GM21515 (cell line): ENCODE results near the gene GUCY1A1.

Source experiments
- ATAC-seq: cut with Tn5 transposase; IDR thresholded peaks from one replicate; pipeline ENCODE4 v1.9.1; 2021; ENCODE audit not compliant: unreplicated experiment

The GUCY1A1 gene

DNA sequence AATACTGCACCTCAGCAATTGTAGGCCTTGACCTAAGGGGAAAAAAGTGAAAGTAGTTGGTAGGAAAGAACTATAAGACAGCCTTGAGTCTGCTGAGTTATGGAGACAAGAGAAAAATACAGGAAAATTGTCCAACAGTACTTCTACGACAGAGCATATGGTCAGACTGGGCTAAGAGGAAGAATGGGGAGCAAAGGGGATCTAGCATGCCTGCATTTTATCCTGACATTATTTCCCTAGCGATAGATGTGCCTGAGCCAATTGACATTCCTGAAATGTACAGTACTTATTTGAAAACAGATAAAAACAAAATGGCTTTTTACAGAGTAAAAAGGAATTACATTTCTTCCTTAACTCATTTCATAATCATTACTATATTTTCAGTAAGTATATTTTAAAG is 22.2 kb downstream of the GUCY1A1 start:
- ATAC-seq: no peak

DNA sequence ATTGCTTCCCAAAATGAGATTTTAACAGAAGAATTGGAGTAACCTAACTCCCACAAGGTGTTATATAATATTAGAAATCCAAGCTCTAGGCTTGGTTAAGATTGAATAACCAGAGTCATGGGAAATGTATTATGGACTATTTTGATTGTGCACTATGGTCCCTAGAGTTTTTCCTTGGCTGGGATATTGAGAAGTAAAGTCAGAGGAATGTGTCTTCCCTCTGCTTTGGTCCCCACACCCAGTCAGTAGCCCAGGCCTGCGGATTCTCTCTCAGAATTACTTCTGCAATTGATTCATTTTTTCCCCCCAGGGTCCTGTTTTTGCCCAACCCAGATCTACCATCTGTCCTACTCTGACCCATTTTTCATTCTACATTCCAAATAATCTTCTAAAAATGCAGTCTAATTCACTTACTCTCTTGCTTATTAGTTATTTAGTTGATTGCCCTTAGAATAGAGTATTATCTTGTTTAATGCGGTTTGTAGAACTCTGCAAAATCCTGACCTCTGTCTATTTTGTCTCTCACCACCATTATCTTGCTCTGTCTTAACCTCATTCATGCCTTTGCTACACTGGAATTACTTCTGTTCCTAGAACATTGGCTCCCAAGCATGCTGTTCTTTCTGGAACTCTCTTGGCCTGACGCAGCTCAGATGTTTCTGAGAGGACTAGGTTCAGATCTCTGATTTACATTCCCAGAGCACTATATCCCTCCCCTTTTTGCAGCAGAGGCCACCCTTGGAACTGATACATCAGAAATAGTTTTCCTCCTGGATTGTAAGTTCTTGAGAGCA is 23.6 kb downstream of the GUCY1A1 start:
- ATAC-seq: no peak

DNA sequence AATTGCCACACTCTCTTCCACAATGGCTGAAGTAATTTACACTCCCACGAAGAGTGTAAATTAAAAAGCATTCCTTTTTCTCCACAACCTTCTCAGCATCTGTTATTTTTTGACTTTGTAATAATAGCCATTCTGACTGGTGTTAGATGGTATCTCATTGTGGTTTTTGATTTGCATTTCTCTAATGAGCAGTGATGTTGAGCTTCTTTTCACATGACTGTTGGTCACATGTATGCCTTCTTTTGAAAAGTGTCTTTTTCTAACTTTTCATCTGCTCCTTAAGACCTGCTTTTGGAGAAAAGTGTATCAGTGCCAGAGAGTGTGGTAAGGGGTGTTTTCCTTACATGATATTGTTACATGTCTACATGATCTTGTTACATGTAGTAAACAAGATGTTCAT is 25.7 kb downstream of the GUCY1A1 start:
- ATAC-seq: no peak

DNA sequence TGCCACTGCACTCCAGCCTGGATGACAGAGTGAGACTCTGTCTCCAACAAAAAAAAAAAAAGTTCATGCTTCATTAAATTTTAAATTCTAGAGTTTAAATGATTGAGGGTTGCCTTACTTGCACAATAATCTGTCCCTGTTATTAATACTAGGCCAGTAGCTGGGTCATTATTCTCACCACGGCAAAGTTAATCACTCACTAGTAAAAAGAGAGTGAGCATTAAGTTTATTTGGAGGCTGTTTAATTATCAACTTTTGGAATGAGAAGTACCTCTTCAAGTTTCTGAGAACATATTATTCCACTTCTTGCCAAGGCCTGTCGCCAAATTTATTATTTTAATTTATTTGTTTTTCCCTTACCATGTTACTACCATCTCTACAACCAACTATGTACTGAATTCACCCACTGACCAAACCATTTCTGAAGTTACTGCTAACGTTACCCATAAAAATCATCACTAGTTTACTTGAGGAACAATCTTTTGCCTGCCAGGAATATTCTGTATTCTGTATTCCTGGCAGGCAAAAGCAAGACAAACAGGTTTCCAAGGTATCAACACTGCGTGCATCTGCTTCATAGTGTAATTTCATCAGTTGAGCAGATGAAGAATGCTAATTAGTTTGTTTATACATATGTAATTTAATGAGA is 26.5 kb downstream of the GUCY1A1 start:
- no peak for ATAC-seq

DNA sequence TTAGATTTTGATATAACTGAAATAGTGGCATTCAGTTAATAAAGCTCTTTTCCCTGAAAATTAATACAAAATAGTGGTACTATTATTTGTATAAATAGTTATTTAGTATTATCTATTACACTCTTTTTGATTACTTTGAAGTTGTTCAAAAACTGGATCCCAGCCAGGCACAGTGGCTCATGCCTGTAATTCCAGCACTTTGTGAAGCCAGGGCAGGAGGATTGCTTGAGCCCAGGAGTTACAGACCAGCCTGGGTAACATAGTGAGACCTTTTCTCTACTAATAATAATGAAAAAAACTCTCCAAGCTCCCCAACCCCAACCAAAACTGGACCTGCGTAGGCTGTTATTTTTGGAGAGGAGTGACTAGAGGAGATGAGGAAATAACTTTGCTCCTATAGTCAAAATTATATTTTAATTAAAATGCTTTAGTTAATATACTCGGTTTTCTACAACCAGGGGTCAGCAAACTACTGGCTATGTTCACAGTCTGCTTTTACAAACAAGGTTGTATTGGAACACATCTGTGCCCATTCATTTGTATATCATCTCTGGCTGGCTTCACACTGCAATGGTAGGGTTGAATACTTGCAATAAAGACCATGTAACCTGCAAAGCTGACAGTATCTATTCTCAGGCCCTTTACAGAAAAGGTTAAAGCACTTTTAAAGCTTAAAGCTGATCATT is 27.6 kb downstream of the GUCY1A1 start:
- ATAC-seq: no peak

DNA sequence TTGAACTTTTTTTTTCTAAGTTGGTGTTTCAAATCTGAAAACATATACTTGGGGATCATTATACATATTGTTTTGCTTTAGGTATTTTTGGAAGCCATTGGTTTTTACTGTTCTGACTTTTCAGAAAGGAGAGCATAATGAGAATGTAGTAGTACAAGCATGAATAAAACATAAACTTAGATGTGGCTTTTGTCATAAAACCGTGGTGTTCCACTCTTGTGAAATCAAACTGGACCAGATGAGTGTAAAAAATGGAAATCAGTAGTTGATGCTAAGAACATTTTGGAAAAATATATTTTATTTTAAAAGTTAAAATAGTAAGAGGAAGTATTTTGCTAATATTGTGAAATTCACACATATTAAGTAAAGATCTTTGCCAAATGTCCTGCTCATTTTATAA is 29.6 kb downstream of the GUCY1A1 start:
- ATAC-seq: no peak

DNA sequence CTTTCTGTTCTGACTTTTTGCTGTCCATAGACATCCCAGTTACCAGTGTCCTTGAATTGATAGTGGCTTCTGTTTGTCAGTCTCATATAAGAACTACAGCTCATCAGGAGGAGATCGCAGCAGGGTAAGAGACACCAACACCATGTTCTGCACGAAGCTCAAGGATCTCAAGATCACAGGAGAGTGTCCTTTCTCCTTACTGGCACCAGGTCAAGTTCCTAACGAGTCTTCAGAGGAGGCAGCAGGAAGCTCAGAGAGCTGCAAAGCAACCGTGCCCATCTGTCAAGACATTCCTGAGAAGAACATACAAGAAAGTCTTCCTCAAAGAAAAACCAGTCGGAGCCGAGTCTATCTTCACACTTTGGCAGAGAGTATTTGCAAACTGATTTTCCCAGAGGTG is 30.1 kb downstream of the GUCY1A1 start:
- ATAC-seq: no peak

DNA sequence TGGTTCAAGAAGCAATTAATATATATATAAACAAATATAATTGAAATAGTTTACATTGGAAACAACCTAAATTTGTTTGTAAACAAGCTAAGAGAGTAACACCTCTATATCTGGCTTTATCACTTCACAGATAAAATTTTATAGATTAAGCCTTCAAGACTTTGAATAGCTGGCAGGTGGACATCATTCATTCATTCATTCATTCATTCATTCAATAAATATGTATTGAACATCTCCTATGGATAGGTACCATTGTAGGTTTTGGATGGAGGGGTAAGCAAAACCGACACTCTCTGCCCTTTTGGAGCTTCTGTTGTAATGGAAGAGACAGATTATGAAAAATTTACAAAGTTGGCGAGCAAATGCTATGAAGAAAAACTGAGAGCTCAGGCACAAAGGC is 35.2 kb downstream of the GUCY1A1 start:
- ATAC-seq: no peak

DNA sequence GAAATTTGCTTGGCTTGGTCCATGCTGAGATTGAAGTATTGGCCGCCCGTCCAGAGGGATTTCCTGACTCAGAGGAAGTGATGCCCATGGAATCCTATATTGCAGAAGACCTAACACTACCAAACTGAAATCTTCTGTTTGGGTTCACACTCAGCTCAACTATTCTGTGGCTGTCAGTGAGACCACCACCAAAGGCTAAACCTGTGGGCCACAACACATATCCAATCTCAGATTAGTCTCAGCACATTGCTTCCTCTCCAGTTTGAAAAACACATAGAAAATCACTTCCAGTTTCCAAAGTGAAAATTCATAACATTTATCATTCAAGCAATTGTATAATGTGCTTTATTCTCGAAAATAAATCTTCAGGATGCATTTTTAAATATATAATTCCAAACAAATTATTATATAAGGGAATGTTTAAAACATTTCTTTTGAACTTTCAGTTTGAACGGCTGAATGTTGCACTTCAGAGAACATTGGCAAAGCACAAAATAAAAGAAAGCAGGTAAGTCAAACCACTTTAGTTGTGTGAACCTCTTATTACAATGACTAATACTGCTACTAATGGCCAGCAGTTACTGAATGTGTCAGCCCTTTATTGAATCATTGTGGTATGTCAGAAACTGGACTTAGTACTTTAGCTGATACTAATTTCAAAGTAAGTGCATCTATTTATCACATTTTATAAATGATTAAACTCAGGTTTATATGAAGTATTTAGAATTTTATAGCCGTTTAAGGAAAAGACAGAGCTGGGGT is 37.0 kb downstream of the GUCY1A1 start:
- no peak for ATAC-seq

DNA sequence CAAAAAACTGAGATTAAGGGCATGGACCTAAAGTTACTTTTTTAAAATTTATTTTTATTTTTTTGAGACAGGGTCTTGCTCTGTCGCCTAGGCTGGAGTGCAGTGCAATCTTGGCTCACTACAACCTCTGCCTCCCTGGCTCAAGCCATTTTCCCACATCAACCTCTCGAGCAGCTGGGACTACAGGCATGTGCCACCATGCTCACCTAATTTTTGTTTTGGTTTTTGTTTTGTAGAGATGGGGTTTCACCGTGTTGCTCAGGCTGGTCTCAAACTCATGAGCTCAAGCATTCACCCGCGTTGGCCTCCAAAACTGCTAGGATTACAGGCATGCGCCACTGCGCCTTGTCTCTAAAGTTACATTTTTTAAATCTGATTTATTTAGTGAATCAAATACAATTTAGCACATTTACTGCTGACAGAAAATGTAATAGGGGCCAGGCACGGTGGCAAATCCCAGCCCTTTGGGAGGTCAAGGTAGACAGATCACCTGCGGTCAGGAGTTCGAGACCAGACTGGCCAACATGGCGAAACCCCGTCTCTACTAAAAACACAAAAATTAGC is 38.3 kb downstream of the GUCY1A1 start:
- no peak for ATAC-seq

DNA sequence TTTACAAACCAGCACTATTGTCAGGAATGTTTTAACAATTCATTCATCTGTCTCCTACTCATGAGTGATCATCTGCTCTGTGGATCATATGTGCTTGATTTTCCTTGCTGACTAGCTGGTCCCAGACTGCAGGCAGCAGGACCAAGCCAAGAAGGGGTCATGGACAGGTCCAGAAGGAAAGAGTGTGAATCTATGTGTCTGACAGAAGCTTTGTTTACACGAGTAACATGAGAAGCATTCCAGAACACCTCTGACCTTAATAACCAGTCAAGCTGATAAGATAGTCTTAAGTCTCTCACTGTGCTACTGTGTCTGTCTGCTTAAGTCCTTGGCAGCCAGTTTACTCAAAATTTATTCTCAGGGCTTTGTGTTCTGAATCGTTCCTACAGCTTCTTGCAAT is 39.0 kb downstream of the GUCY1A1 start:
- ATAC-seq: no peak

DNA sequence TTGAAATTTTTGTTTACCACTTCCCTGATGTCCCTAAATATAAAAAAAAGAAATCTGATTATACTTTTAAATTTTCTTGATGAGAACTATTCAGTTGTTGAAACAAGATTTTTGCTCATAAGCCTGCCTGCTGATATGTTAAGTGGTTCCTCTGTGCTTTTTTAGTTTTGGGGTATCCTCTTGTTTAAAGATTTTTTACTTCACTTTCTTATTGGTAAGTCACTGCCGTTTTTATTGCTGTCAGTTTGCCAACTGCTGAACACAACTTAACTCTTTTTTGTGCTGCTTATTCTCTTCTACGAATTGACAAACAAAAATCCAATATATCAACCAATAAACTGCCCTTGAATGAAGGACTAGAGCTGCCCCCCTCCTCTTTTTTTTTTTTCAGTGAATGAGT is 39.5 kb downstream of the GUCY1A1 start:
- ATAC-seq: no peak

DNA sequence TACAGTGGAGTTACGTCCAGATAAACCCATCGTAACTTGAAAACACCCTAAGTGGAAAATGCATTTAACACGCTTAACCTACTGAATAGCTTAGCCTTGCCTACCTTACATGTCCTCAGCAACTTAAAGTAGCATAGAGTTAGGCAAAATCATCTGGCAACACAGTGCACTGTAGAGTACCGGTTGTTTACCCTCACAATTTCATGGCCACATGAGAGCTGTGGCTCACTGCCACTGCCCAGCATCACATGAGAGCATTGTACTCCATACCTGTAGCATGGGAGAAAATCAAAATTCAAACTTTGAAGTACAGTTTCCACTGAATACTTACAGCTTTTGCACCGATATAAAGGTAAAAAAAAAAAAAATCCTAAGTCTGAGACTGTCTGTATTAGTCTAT is 40.6 kb downstream of the GUCY1A1 start:
- ATAC-seq: no peak

DNA sequence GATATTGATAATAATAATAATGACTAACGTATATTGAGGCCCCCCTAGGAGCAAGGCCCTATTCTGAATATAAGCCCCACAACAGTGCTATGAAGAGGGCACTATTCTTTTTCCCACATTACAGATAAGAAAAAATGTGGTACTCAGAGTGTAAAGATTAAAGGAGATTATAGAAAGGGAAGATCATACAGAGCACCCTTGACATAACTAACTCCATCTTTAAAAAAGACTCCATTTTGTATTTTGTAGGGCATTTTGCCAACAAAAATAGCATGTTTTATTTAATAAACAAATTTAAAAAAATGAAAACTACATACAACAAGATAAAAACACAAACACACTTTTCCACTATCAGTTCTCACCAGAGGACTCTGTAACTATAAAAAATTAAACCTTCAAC is 42.1 kb downstream of the GUCY1A1 start:
- ATAC-seq: no peak

DNA sequence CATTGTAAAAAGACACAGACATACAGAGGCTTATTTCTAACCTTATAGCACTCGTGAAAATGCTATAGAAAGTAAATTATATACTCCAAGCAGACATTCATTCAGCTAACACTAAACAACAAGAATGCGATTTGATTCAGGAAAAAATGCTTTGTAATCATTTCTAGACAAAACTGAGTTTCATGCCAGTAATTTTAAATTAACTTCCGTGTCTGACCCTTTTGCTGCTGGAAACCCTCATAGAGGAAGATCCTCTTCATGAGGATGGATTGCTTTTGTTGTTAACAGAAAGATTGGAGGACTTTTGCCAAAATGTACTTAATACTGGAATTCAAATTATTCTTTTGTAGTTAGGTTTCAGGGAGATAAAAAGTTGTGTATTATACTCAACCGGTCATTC is 43.3 kb downstream of the GUCY1A1 start:
- ATAC-seq: no peak

DNA sequence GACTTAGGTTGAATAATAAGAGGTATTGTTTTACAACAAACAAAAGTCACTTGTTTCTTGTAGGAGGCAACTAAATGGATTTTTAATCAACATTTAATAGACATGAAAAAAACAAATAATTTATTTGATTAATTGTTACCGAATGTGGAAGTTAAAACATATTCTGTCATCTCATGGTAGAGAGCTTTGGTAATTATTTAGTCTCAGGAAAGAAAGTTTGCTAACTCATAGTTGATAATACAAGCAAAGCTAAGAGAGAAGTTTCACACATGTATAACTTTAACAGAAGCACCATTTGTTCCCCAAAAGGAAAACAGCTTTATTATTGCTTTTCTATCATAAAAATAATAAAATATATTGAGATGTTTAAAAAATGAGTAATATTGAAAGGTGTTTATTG is 44.9 kb downstream of the GUCY1A1 start:
- no peak for ATAC-seq

DNA sequence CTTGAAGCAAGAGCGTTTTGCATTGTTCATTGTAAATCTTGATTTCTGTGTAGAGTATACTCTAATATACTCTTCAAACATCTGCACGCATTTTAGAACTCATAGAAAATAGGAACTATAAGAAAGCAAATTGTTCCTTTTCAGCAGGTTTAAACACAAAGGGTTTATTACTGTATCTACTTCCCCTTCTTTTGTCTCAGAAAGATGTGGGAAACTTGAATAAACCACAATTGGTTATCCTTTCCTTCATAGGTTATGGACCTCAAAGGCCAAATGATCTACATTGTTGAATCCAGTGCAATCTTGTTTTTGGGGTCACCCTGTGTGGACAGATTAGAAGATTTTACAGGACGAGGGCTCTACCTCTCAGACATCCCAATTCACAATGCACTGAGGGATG is 46.2 kb downstream of the GUCY1A1 start:
- ATAC-seq: no peak

DNA sequence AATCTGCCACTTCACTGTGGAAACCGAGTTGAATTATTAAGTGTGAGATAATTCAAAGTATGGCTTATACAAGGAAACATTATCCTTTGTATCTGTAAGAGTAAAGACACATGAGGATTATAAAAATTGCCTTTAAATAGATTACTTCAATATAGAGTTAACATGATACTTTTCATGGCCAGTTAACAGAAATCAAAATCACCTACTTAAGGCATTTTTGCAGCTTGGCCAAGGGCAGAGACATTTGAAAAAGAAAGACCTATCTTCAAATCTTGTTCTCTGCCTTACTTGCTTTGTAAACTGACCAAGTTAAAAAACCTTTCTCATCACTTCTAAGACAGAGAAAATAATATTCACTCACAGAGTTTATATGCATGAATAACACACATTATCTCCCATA is 47.3 kb downstream of the GUCY1A1 start:
- no peak for ATAC-seq

DNA sequence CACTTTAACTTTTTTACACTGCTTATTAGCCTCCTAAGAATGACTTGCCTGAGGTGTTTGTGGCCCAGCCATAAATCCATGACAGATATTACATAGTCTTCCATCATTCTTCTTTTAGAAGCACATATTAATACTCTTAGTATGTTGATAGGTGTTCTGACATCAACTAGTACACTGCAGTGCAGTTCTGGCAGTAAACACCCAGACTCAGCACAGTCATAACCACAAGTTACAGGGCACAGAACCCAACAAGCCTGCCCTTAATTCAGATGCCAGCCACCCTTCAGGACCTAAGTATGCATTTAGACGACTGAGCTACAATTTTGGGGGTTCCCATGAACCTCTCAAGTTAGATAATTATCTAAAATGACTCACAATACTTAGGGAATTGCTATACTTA is 55.7 kb downstream of the GUCY1A1 start:
- ATAC-seq: no peak

DNA sequence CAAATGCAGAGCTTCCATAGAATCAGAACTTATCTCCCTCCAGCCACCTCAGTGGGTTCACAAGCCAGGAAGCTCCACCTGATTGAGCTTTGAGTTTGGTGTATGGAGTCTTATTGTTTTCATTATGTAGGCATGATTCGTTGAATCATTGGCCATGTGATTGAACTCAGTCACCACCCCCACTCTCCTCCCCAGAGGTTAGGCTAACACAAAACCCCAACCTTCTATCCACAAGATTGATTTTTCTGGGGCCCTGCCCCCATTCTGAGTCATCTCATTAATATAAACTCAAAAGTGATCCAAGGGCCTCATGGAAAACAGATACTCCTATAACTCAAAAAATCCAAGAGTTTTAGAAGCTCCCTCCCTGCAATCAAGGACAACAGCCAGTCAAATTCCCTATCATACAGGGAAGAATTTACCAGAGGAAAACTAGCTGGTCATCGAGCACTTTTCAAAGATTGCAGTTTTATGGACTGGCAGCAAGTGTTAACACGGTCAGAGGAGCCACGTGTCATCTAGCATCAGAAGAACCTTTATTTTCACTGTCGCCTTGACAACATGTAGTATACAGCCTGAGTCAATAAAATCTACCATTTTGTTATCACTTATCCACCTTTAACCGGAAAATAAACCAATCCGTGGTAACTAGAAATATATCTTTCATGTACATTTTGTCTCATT is 56.3 kb downstream of the GUCY1A1 start:
- no peak for ATAC-seq

DNA sequence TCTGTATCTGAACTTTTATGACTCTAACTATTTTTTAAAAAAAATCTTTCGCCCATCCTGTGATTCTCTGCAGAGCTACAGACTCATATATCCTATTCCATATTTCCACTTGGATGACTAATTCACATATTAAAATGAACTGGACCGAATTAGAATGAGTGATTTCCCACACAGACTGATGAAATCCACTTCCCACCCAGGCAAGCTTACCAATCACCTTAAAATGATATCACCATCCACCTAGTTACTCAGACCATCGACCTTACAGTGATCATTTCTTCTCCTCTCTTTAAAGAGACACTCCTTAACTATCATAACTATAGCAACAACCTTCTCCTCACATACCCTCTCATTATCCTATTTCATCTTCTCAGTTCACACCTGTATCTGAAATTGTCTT is 58.1 kb downstream of the GUCY1A1 start:
- no peak for ATAC-seq
